Spinal cord (tissue), 10 donors: ENCODE results near the gene RANBP10. TPM values are rescaled to one million over a fixed set of nuclear protein-coding genes. Genes with fewer than 3 reads are reported as not detected.

Experiments used
- DNase-seq, 6 donors: peaks; one replicate each; pipeline versions ENCODE4 v3.0.0 to v3.0.0-alpha.2; 2013 to 2015; ENCODE audit warnings: low spot score in 6 of 6, low read depth in 4 of 6
- H3K27ac ChIP-seq: one replicate; pipeline ENCODE4 v1.5.1; 2013; ENCODE audit warnings: low read depth, low read length, control low read depth
- H3K27me3 ChIP-seq: one replicate; pipeline ENCODE4 v1.6.1; 2013; ENCODE audit warnings: low read length; ENCODE audit not compliant: control insufficient read depth, insufficient read depth
- H3K36me3 ChIP-seq: one replicate; pipeline ENCODE4 v1.6.1; 2013; ENCODE audit warnings: low read length; ENCODE audit not compliant: control insufficient read depth, insufficient read depth
- H3K4me1 ChIP-seq: one replicate; pipeline ENCODE4 v1.6.1; 2013; ENCODE audit warnings: low read length; ENCODE audit not compliant: control insufficient read depth, insufficient read depth
- H3K4me3 ChIP-seq: one replicate; pipeline ENCODE4 v1.5.1; 2013; ENCODE audit warnings: low read depth, low read length, control low read depth
- H3K9me3 ChIP-seq: one replicate; pipeline ENCODE4 v1.6.1; 2013; ENCODE audit warnings: low read length; ENCODE audit not compliant: control insufficient read depth, insufficient read depth
- WGBS: methylation state at CpG from one replicate; pipeline ENCODE4 v1.1.5; 2013; ENCODE audit warnings: missing lambda C conversion rate; ENCODE audit not compliant: insufficient coverage; 5-methylcytosine and 5-hydroxymethylcytosine counted together
- polyA plus RNA-seq, 2 donors: library from polyadenylated mRNA; unstranded; fragments of 120-200 nt; gene quantifications; one replicate each; pipeline ENCODE4 v1.2.1, GENCODE V29; 2013; ENCODE audit not compliant: insufficient read length in 2 of 2
- total RNA-seq, 2 donors: library from RNA; depleted of rRNA in 1 of 2; stranded (reverse); fragments of 120-200 nt in 1 of 2; fragments of >200 nt in 1 of 2; gene quantifications; one replicate each; pipeline versions ENCODE4 v1.2.3 to v1.2.4, GENCODE V29; 2013 to 2014
- donor health status: healthy.

Gene RANBP10
- total and polyA plus RNA-seq, 4 donors = 6.7 to 25.6 (median 12.1) TPM

DNA sequence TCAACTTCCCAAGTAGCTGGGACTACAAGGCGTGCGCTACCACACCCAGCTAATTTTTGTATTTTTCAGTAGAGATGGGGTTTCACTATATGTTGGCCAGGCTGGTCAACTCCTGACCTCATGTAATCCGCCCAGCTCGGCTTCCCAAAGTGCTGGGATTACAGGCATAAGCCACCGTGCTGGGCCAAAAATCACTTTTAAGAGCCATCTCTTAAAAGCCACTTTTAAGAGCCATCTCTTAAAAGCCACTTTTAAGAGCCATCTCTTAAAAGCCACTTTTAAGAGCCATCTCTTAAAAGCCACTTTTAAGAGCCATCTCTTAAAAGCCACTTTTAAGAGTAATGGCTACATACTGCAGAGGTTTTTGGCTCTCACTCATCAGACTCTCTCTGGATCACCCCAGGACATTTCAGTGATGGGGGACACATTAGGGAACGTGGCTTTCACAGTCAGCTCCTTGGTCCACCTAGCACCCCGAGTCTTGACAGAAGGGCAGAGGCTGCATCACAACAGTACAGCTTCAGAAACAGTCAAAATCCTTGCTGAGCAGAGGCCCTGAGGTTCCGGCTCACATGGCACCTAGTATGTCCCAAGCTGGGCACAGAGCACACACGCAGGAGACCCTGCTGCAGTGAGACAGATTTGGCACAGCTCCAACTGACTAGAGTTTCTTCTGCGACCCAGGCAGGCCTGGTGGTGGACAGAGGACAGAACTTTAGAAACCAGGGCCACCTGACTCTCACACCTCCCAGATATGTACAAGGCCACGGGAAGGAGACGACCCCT, 23.6 kb downstream of the RANBP10 start:
- Histone ChIP-seq H3K9me3 (no peaks in the 10 kb centered on the region), H3K27ac (no peak overlapping the region), H3K4me1 (peaks cover 3% of the 10 kb centered on the region), H3K4me3 (no peak overlapping the region), H3K36me3 (peaks cover 8% of the 10 kb centered on the region), H3K27me3 (no peaks in the 10 kb centered on the region)
- no peak for DNase-seq
- 81% methylated on average over 6 of the region's 12 CpGs for WGBS

DNA sequence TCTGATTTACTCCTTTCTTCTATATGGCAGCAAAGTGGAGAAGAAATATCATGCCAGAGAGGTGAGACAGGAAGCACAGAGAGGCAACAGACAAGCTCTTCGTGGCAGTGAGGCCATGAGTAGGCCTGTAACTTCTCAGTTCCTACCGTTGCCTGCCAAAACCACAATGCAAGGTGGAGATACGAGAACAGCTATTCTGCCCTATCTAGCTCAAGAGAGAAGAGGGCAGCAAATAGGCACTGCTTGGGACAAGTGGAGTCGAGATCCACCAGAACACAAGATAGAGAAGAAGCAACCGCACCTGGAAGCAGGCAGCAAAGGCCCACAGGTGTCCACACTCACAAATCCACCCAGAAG, 24.8 kb downstream of the RANBP10 start:
- DNase-seq = no peak
- H3K4me3 ChIP-seq = no peak overlapping the region
- no peaks in the 10 kb centered on the region for H3K9me3 ChIP-seq
- no peaks in the 10 kb centered on the region for H3K27me3 ChIP-seq
- no peak overlapping the region for H3K27ac ChIP-seq
- H3K4me1 ChIP-seq = peaks cover 3% of the 10 kb centered on the region
- WGBS = 97% methylated on average over 4 of the region's 5 CpGs
- peaks cover 8% of the 10 kb centered on the region for H3K36me3 ChIP-seq

DNA sequence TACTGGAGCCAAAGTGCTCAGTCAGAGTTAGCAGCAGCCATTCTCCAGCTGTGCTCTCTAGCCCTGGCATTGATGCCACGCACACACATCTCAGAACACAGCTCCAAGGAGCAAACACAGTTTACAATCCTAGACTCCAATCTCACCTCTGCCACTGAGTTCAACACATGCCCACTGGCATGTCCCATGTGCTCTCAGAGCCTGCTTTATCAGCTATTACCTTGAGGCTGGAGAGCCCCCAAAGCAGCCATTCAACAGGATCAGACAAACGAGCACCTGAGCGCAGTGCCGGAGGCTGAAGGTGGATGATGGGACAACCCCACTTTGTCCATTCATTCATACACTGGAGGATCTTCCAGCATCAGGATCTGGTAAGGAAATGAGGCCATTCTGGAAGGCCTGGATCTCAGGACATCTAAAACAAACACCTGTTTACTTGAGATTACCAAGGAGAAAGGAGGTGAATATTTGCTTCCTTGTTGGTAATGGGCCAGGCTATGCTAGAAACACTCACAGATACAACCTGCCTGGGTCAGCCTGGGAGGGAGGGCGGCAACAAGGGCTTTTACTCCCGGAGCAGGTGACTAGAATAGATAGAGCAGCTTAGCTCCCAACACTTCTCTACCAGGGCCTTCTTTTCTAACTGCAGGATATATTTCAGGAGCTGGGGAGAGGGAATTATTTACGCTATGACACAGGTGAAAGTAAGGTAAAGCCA, 25.4 kb downstream of the RANBP10 start:
- Histone ChIP-seq H3K9me3 (no peaks in the 10 kb centered on the region), H3K4me3 (no peak overlapping the region), H3K4me1 (peaks cover 3% of the 10 kb centered on the region), H3K27ac (no peak overlapping the region), H3K36me3 (peaks cover 7% of the 10 kb centered on the region), H3K27me3 (no peaks in the 10 kb centered on the region)
- no peak for DNase-seq
- WGBS = 92% methylated on average over 1 of the region's 7 CpGs

DNA sequence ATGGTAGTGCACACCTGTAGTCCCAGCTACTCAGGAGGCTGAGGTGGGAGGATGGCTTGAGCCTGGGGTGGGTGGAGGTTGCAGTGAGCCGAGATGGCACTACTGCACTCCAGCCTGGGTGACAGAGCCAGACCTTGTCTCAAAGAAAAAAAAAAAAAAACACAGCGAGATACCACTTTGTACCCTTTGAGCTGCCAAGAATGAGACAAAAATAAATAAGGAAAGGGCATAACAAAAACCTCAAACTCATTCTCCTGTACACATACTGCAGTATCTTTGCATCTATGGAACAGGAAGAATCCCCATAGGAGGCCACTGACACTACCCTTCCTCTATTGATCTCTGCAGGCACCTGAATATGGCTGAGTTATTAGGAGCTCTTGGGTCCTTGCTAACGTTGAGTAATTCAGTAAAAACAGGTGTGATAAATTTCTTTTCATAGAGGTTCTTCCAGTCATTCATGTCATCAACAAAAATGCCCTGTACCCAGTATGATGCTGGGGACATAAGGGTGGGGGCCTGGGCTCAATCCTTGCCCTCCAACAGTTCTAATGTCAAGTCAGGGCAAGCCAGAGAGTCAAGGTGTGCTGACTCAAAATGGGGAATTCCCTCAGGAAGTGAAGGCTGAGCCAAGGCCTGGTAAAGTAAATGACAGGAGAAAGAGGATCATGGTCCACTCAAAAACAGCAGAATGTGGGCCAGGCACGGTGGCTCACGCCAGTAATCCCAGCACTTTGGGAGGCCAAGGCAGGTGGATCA, 26.9 kb downstream of the RANBP10 start:
- no peaks in the 10 kb centered on the region for H3K27me3 ChIP-seq
- DNase-seq = no peak
- H3K36me3 ChIP-seq = peaks cover 3% of the 10 kb centered on the region
- no peak overlapping the region for H3K4me3 ChIP-seq
- 100% methylated on average over 2 of the region's 5 CpGs for WGBS
- no peaks in the 10 kb centered on the region for H3K9me3 ChIP-seq
- H3K27ac ChIP-seq = no peak overlapping the region
- peaks cover 3% of the 10 kb centered on the region for H3K4me1 ChIP-seq

DNA sequence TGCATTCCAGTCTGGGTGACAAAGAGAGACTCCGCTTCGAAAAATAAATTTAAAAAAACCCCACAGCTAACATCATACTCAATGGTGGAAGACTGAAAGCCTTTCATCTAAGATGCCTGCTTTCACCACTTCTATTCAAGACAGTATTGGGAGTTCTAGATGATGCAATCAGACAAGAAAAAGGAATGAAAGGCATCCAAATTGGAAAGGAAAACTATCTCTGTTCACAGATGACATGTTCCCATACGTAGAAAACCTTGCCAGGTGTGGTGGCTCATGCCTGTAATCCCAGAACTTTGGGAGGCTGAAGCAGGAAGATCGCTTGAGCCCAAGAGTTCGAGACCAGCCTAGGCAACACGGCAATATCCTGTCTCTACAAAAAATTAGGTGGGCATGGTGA, 31.1 kb downstream of the RANBP10 start:
- no peak overlapping the region for H3K27ac ChIP-seq
- H3K4me1 ChIP-seq = peaks cover 4% of the 10 kb centered on the region
- no peak overlapping the region for H3K4me3 ChIP-seq
- DNase-seq = no peak
- WGBS = 100% methylated on average over 4 of the region's 6 CpGs
- no peaks in the 10 kb centered on the region for H3K27me3 ChIP-seq
- H3K9me3 ChIP-seq = no peaks in the 10 kb centered on the region
- H3K36me3 ChIP-seq = peaks cover 7% of the 10 kb centered on the region

DNA sequence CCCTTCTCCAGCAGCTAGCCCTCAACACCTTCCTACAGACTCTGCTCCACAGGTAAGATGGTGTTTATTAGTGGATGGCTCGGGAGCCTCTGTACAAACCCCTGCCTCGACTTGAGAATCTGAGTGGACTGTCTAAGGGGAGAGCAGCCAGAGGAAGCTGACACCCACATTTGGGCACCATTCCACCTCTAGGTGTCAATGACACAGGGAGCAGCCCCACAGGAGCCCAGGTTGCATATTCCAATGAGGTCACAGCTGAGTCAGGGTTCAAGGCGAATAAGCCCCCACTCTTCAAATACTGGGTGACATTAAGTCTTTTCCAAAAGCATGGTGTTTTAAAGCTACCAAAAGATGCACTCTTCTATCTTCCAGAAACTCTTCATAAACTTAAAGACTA, 31.9 kb downstream of the RANBP10 start:
- H3K36me3 ChIP-seq = peaks cover 10% of the 10 kb centered on the region
- no peak overlapping the region for H3K27ac ChIP-seq
- 86% methylated on average over 1 of the region's 3 CpGs for WGBS
- no peak for DNase-seq
- H3K9me3 ChIP-seq = no peaks in the 10 kb centered on the region
- no peak overlapping the region for H3K4me3 ChIP-seq
- no peaks in the 10 kb centered on the region for H3K27me3 ChIP-seq
- peaks cover 4% of the 10 kb centered on the region for H3K4me1 ChIP-seq

DNA sequence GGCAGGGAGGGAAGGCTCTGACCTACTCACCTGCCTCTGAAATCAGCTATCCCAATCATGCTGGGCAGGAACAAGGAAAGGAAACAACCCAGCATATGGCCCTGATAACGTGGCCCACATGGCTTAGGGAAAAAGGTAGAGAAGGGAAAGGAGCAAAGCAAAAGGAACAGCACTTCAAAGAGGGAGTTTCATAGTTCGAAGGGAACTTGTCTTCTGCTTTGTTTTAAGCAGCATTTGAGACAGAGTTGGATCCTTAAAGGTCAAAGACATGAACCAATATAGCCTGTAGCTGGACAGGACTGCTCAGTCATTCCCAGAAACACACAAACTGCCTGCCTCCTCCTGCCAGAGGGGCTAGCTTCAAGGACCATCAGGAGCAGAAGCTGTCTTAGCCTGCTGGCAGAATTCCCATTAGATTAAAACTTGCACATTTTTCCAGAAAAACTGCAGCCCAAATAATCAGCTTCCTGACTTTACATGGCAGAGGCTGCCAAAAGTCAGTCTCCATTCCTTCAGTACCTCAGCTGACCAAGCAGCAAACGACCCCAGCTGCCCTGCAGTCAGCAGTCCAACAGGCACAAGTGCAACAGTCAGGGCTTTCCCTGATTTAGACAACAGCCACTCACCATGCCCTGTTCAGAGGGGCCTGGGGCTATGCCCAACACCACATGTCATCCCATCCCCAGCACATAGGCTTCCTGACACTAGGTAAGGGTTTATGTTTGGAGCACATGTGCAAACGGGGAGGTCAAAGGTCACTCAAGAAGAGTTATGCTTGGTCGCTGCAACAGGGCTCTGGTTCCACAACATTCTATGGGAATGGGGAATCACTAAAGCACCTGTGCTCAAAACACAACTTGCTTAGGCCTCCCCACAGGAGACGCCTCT, 32.5 kb downstream of the RANBP10 start:
- peak in 1 of 6 donors; percentile 10 for DNase-seq
- Histone ChIP-seq H3K36me3 (peaks cover 13% of the 10 kb centered on the region), H3K9me3 (no peaks in the 10 kb centered on the region), H3K27ac (no peak overlapping the region), H3K4me3 (no peak overlapping the region), H3K4me1 (peaks cover 4% of the 10 kb centered on the region), H3K27me3 (no peaks in the 10 kb centered on the region)
- 65% methylated on average over 5 of the region's 6 CpGs for WGBS

DNA sequence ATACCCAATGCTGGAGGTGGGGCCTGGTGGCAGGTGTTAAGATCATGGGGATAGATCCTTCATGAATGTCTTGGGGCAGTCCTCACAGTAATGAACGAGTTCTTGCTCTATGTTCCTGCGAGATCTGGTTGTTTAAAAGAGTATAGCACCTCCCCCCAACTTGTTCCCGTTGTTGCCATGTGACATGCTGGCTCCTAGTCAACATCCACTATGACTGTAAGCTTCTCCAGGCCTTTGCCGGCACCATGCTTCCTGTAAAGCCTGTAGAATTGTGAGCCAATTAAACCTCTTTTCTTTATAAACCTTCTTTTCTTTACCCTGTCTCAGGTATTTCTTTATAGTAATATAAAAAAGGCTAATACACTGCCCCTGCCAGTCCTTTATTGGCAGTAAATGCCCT, 33.3 kb downstream of the RANBP10 start:
- Histone ChIP-seq H3K27ac (no peak overlapping the region), H3K4me3 (no peak overlapping the region), H3K9me3 (no peaks in the 10 kb centered on the region), H3K36me3 (peaks cover 13% of the 10 kb centered on the region), H3K27me3 (no peaks in the 10 kb centered on the region), H3K4me1 (peaks cover 4% of the 10 kb centered on the region)
- WGBS = 53% methylated on average over 3 of the region's 4 CpGs
- DNase-seq = no peak

DNA sequence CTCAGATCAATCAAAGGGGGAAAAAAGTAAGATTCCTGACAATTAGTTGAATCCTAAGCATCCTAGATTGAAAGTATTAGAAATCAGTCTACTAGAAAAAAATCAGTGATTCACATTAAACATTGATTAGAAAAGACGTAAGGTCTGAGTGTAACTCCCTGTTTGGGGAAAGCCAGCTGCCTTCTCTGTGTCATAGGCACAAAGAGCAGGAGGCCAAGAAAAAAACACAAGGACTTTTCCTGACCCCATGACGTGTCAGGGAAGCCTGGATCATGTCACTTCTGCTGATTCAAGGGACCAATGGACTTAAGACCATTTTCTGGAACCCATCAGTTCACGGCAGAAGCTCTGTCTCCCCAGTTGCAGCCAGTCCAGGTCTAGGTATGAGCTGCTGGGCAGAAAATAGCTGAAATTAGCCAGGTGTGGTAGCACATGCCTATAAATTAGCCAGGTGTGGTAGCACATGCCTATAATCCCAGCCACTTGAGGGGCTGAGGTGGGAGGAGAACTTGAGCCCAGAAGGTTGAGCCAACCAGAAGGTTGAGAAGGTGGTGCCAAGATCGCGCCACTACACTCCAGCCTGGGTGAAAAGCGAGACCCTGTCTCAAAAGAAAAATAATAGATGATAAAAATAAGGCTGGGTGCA, 35.9 kb downstream of the RANBP10 start:
- Histone ChIP-seq H3K4me3 (no peak overlapping the region), H3K27me3 (no peaks in the 10 kb centered on the region), H3K4me1 (peaks cover 4% of the 10 kb centered on the region), H3K27ac (no peak overlapping the region), H3K36me3 (peaks cover 13% of the 10 kb centered on the region), H3K9me3 (no peaks in the 10 kb centered on the region)
- 92% methylated on average over 5 of the region's 6 CpGs for WGBS
- DNase-seq = no peak
